HFF-Myc (cell line): ENCODE results near the gene WDR64.

ENCODE experiments used
- DNase-seq: peaks from one replicate; pipeline ENCODE4 v3.0.0-alpha.2; 2011; ENCODE audit warnings: low read depth; ENCODE audit errors: extremely low read depth
- H3K4me3 ChIP-seq: replicated peaks from 2 replicates; pipeline ENCODE4 v1.5.1; 2011; ENCODE audit warnings: low read depth, mild to moderate bottlenecking, control low read depth, low read length
- TF ChIP-seq, protein P1 (sequence below): IDR thresholded peaks from 2 replicates; pipeline ENCODE4 v1.5.1; 2012; ENCODE audit warnings: mild to moderate bottlenecking, low read depth, low read length, control low read depth; ENCODE audit errors: missing control alignments

Gene WDR64

DNA sequence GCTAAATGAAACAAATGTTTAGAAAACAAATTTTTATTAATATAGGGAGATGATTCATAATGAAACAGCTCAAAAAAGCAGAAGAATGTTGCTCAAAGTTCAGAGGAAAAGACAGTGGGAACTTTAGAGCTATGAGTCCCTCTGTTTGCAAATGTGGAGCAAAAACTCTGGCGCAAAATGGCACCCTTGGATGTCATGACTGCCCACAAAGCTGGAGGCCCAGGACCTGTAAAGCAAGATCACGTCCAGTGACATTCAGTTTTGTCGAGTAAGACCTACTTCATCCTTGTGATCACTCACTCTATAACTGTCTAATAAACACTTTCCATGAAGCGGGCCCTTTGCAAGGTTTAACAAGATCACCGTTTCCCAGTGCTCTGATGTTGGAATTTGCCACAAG, 186.8 kb downstream of the WDR64 start:
- no peak for DNase-seq
- no peak overlapping the region for H3K4me3 ChIP-seq
- TF ChIP-seq, protein P1, sequence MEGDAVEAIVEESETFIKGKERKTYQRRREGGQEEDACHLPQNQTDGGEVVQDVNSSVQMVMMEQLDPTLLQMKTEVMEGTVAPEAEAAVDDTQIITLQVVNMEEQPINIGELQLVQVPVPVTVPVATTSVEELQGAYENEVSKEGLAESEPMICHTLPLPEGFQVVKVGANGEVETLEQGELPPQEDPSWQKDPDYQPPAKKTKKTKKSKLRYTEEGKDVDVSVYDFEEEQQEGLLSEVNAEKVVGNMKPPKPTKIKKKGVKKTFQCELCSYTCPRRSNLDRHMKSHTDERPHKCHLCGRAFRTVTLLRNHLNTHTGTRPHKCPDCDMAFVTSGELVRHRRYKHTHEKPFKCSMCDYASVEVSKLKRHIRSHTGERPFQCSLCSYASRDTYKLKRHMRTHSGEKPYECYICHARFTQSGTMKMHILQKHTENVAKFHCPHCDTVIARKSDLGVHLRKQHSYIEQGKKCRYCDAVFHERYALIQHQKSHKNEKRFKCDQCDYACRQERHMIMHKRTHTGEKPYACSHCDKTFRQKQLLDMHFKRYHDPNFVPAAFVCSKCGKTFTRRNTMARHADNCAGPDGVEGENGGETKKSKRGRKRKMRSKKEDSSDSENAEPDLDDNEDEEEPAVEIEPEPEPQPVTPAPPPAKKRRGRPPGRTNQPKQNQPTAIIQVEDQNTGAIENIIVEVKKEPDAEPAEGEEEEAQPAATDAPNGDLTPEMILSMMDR = no peak

DNA sequence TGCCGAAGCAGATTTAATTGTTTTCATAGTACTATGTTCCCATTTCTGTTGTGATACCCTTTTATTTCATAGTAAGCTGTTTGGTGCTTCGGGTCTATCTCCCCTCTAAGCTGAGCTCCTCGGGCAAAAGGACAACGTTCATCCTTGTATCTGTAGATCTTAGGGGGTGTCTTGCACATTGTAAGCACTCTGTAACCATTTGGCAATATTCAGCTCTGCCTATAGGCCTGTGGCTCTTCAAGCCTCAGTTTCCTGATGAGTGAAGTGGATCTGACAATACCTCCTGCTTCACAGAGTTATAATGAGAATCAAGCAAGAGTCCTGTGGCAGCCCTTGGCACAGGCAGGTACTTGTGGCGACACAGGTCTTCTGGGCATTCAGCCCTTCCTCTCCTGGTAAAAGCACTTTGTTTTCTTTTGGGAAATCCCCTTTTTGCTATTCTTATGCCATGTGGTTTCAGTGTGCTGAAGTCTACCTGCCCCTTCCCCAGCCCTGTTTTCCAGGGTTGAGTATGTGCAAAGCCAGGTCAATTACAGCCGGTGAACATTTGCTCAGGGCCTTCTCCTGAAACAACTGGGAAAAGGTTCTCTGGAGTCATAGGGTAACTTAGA, 187.4 kb downstream of the WDR64 start:
- no peak for DNase-seq
- H3K4me3 ChIP-seq = no peak overlapping the region
- TF ChIP-seq, protein P1 = no peak

DNA sequence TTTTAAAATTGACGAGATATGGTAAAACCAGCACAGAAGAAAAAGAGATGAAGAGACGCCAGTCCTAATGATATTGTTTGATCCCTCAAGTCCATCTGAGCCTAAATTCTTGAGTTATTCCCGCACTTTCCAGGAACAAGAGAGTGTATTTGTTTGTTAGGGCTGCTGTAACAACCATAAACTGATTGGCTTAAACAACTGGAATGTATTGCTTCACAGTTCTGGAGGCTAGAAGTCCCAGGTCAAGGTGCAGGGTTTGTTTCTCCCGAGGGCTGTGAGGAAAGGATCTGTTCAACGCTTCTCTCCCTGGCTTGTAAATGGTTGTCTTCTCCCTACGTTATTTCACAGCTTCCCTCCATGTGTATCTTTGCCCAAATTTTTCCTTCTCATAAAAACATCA, 188.1 kb downstream of the WDR64 start:
- TF ChIP-seq, protein P1 = no peak
- no peak overlapping the region for H3K4me3 ChIP-seq
- DNase-seq = no peak

DNA sequence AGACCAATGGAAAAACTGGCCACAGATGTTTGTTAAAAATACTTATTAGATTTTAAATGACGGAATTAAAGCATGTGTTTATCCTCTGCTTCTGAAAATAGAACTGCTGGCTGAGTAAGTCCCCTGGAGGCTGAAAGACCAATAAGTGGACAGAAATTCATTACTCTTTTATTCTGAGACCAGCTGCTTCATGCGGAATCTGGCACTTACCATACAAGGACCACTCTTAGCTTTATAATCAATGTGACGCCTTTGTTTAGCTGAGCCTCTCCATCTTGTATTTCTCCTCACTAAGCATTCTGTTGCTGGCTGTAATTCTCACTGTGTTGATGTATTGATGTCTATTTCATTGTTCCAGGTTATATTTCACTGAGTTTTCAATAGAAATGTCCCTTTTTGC, 189.6 kb downstream of the WDR64 start:
- no peak for DNase-seq
- no peak overlapping the region for H3K4me3 ChIP-seq
- TF ChIP-seq, protein P1 = no peak

DNA sequence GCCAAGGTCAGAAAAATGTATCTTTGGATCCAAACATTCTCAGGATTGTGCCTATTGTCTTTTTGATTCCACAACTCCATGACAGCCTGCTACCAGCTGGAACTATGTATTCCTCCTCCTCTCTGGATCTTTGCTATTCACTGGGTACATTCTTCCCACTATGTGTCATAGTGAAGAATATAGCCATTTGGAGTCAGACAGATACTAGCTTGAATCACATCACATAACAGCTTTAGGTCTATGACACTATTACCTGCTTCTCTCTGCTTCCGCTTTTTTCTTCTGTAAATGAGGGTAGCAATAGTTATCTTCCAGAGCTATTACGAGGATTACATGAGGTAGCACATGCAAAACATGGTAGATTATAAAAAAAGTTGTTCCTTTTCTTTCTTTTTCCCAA, 190.5 kb downstream of the WDR64 start:
- DNase-seq = no peak
- TF ChIP-seq, protein P1 = no peak
- H3K4me3 ChIP-seq = no peak overlapping the region

DNA sequence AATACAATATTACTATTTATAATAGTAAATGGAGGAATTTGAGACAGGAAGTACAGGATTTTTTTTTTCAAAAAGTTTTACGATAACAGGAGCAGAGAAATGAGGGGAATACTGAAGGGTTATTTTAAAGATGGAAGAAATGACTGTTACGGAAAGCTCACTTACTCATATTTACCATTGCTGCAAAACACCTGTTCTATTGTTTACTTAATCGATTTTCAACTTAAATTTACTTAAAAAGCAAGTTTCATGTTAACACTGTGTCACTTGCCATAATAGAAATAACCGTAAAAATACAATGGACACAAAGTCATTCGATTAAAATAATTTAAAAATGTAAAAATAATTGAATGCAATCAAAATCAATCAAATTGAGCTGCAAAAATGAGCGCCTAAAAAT, 192.5 kb downstream of the WDR64 start:
- no peak overlapping the region for H3K4me3 ChIP-seq
- DNase-seq = no peak
- TF ChIP-seq, protein P1 = no peak

DNA sequence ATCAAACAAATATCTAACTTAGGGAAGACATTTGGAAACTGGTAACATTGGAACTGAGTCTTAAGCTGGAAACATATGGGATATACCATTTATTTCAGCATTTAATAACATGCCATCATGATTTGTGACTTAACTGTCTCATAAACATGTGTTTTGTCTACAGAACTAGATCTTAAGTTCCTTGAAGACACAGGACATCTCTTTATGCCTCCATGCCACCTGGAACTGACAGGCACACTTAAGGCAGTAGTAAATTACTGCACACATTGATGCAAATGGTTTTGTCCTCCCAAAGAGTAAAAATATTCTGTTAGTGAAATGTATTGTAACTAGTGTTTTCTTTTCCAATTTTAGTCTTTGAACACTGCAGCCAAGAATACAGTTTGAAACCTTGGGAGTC, 194.3 kb downstream of the WDR64 start:
- H3K4me3 ChIP-seq = no peak overlapping the region
- no peak for DNase-seq
- TF ChIP-seq, protein P1 = no peak
